Measurements from ENCODE around the gene CD14. TPM values are rescaled to one million over a fixed set of nuclear protein-coding genes. Genes with fewer than 3 reads are reported as not detected.

CD14 gene
- total and polyA plus RNA-seq, 2 donors (not counting 1 experiment from before 2014, with no cell fraction given): 0.32 to 10.9 TPM

DNA sequence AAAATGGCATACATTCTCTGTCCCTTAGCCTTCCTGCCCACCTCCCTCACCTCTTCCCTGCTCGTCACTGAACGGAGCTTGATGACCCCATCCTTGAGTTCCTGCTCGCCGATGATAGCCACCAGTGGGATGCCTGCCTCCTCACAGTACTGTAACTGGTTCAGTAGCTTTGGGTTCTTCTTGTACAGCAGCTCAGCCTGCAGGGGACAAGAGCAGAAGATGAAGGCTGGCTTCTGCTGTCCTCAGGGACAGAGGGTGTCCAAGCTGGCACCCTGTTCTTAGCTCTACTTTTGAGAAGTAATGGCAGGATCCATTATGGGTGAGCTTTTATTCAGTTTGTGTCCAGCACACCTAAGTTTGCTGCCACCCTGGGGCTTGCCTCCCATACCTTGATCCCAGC is 41.7 kb upstream of the CD14 start:
- TF ChIP-seq, protein P1, sequence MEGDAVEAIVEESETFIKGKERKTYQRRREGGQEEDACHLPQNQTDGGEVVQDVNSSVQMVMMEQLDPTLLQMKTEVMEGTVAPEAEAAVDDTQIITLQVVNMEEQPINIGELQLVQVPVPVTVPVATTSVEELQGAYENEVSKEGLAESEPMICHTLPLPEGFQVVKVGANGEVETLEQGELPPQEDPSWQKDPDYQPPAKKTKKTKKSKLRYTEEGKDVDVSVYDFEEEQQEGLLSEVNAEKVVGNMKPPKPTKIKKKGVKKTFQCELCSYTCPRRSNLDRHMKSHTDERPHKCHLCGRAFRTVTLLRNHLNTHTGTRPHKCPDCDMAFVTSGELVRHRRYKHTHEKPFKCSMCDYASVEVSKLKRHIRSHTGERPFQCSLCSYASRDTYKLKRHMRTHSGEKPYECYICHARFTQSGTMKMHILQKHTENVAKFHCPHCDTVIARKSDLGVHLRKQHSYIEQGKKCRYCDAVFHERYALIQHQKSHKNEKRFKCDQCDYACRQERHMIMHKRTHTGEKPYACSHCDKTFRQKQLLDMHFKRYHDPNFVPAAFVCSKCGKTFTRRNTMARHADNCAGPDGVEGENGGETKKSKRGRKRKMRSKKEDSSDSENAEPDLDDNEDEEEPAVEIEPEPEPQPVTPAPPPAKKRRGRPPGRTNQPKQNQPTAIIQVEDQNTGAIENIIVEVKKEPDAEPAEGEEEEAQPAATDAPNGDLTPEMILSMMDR (conservative IDR thresholded peaks at IDR 0.05 in 1 of 2, IDR thresholded peaks at IDR 0.05 in 1 of 2; ENCODE audit: low read depth in 1 of 2, low read length in 2 of 2): no peak
- no peak for TF ChIP-seq EZH2 (IDR thresholded peaks at IDR 0.05; ENCODE audit: low read length, missing control alignments)

DNA sequence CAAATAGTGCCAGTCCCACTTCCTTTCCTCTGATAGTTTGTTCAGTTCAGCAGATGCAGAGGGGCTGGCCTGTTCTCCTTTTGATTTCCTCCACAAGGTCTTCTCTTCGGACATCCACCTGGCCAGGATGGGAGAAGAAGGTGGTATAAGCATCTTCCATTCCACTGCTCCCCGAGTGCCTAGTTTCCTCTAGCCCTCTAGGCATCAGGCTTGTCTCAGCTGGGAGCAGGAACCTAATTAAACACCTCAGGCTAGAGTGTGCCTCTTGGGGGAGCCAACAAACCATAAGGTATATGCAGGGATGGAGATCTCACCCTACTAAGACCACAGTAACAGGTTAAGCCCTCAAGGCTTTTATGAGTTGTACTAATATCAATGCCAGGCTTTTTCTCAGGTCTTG is 41.2 kb upstream of the CD14 start:
- Histone ChIP-seq H3K9me3 (ENCODE audit: control insufficient read depth, insufficient read depth, low read depth, low read length) (no peaks in the 10 kb centered on the region), H4K20me1 (ENCODE audit: control insufficient read depth, extremely low read depth, insufficient read depth, low read length) (no peaks in the 10 kb centered on the region), H3K27me3 (ENCODE audit: control insufficient read depth, insufficient read depth, low read length) (no peaks in the 10 kb centered on the region), H3K4me2 (ENCODE audit: extremely low read depth, insufficient read depth, low read length) (no peak overlapping the region), H3K4me1 (ENCODE audit: control insufficient read depth, extremely low read depth, insufficient read depth, low read length) (no peaks in the 10 kb centered on the region), H3K36me3 (ENCODE audit: control insufficient read depth, insufficient read depth, low read length) (peaks cover 25% of the 10 kb centered on the region), H3K4me3 (replicated peaks in 1 of 4; ENCODE audit: control extremely low read depth in 1 of 4, insufficient read depth in 1 of 4, low read depth in 3 of 4, low read length in 4 of 4) (no peak overlapping the region), H2AFZ (ENCODE audit: low read length) (no peak overlapping the region), H3K79me2 (ENCODE audit: control insufficient read depth, insufficient read depth, low read length) (no peaks in the 10 kb centered on the region), H3K9ac (ENCODE audit: insufficient read depth, low read length) (no peak overlapping the region), H3K27ac (ENCODE audit: insufficient read depth, low read length) (no peak overlapping the region)
- TF ChIP-seq EZH2 (IDR thresholded peaks at IDR 0.05; ENCODE audit: low read length, missing control alignments): no peak
- TF ChIP-seq, protein P1 (conservative IDR thresholded peaks at IDR 0.05 in 1 of 2, IDR thresholded peaks at IDR 0.05 in 1 of 2; ENCODE audit: low read depth in 1 of 2, low read length in 2 of 2): no peak
- no peak for DNase-seq (ENCODE audit: low read depth in 2 of 2)

More for the DNA sequence above, 41.7 kb upstream of the CD14 start:
- Histone ChIP-seq H3K4me2 (ENCODE audit: extremely low read depth, insufficient read depth, low read length) (no peak overlapping the region), H3K9ac (ENCODE audit: insufficient read depth, low read length) (no peak overlapping the region), H3K4me3 (replicated peaks in 1 of 4; ENCODE audit: control extremely low read depth in 1 of 4, insufficient read depth in 1 of 4, low read depth in 3 of 4, low read length in 4 of 4) (no peak overlapping the region), H3K27ac (ENCODE audit: insufficient read depth, low read length) (no peak overlapping the region), H4K20me1 (ENCODE audit: control insufficient read depth, extremely low read depth, insufficient read depth, low read length) (no peaks in the 10 kb centered on the region), H3K36me3 (ENCODE audit: control insufficient read depth, insufficient read depth, low read length) (peaks cover 22% of the 10 kb centered on the region), H3K9me3 (ENCODE audit: control insufficient read depth, insufficient read depth, low read depth, low read length) (no peaks in the 10 kb centered on the region), H3K27me3 (ENCODE audit: control insufficient read depth, insufficient read depth, low read length) (no peaks in the 10 kb centered on the region), H3K4me1 (ENCODE audit: control insufficient read depth, extremely low read depth, insufficient read depth, low read length) (no peaks in the 10 kb centered on the region), H2AFZ (ENCODE audit: low read length) (no peak overlapping the region), H3K79me2 (ENCODE audit: control insufficient read depth, insufficient read depth, low read length) (no peaks in the 10 kb centered on the region)
- DNase-seq (ENCODE audit: low read depth in 2 of 2): no peak

DNA sequence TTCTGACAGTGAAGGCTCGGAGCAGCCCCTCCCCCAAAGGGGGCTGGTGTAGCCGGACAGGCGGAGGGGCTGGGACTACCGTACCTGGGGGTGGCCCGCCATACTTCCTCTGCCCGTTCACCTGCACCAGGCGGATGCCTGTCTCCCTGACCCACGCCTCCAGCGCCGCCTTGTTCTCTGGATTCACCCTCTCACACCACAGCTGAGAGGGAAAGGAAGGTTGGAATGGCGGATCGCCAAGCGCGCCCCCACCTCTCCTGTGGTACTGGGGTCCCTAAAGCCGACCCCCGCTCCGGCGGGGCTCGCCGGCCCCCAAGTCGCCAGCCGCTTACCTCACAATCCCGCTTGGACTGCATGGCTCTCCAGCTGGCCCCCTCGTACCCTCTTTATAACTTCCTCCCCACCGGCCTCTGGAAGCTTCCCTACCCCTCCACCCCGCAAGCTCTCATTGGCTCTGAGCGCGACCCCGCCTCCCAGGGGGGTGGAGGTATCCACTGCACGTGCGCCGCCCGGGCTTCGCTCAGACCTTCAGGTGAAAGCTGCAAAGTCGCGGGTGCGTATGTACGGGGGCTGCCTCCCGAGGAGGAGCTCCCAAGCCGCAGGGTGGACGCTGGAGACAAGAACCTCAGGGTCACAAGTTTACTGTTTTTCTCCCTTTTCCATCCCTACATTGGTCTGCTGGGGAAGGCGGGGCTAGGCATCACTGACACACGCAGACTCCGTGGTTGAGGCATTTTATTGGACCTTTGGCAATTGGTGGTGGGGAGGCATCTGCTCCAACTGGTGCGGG is 40.4 kb upstream of the CD14 start, which contains the start of gene DND1:
Gene DND1, minus strand, starts transcription at position 390 of the 790 bp plus-strand sequence. Its CDS starts 34 bp downstream, at position 356.
- Histone ChIP-seq H3K4me1 (ENCODE audit: control insufficient read depth, extremely low read depth, insufficient read depth, low read length) (no peaks in the 10 kb centered on the region), H3K36me3 (ENCODE audit: control insufficient read depth, insufficient read depth, low read length) (peaks cover 27% of the 10 kb centered on the region), H3K9ac (ENCODE audit: insufficient read depth, low read length) (no peak within 1 kb of the TSS), H4K20me1 (ENCODE audit: control insufficient read depth, extremely low read depth, insufficient read depth, low read length) (no peaks in the 10 kb centered on the region), H3K4me3 (replicated peaks in 1 of 4; ENCODE audit: control extremely low read depth in 1 of 4, insufficient read depth in 1 of 4, low read depth in 3 of 4, low read length in 4 of 4) (no peak within 1 kb of the TSS), H3K27ac (ENCODE audit: insufficient read depth, low read length) (no peak within 1 kb of the TSS), H3K9me3 (ENCODE audit: control insufficient read depth, insufficient read depth, low read depth, low read length) (no peaks in the 10 kb centered on the region), H3K79me2 (ENCODE audit: control insufficient read depth, insufficient read depth, low read length) (no peaks in the 10 kb centered on the region), H3K27me3 (ENCODE audit: control insufficient read depth, insufficient read depth, low read length) (no peaks in the 10 kb centered on the region), H3K4me2 (ENCODE audit: extremely low read depth, insufficient read depth, low read length) (peak within 1 kb of the TSS; percentile 44), H2AFZ (ENCODE audit: low read length) (no peak within 1 kb of the TSS)
- no peak for TF ChIP-seq EZH2 (IDR thresholded peaks at IDR 0.05; ENCODE audit: low read length, missing control alignments)
- TF ChIP-seq, protein P1 (conservative IDR thresholded peaks at IDR 0.05 in 1 of 2, IDR thresholded peaks at IDR 0.05 in 1 of 2; ENCODE audit: low read depth in 1 of 2, low read length in 2 of 2): no peak
- no peak for DNase-seq (ENCODE audit: low read depth in 2 of 2)

All from fibroblast of lung (primary cell).